ENCODE data around the gene SLBP. TPM values are rescaled to one million over a fixed set of nuclear protein-coding genes. Genes with fewer than 3 reads are reported as not detected.

The SLBP gene
- total RNA-seq, 1 donor from 2014 or later, result 12.1 TPM

DNA sequence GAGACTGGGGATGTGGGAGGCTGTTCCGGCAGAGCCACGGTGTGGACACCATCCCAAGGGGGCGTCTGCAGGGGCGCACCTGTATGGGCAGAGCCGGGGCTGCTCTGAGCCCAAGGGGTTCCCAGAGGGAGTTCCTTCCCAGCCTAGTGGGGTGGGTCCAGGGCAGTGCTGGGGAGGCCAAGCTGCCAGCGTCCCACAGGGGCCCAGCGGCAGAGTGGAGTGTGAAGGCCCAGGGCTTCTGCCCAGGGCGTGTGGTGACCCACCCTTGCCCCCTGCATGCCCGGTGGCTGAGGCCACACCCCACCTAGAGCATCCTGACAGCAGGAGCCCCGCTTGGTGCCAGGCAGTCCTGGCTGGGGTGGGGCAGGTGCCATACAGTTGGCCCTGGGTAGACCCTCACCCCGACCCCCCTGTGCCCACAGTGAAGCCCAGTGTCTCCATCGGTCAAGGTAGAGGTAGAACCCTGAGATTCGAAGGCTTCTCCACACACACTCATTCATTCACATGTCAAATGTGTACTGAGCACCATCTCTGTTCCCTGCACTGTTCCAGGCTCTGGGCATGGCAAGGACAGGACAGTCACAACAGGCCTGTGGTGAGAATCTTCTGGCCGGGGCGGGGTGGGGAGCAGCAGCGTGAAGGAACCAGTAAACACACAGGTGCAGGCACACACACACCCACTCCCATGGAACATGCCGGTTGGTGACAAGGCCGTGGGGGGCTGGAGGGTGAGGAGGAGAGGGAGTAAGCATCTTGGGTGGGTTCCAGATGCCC, 38.4 kb upstream of the SLBP start:
- no peak for DNase-seq (ENCODE audit: low spot score)
- intact Hi-C loops (cut with DNase I), result no loop called here

DNA sequence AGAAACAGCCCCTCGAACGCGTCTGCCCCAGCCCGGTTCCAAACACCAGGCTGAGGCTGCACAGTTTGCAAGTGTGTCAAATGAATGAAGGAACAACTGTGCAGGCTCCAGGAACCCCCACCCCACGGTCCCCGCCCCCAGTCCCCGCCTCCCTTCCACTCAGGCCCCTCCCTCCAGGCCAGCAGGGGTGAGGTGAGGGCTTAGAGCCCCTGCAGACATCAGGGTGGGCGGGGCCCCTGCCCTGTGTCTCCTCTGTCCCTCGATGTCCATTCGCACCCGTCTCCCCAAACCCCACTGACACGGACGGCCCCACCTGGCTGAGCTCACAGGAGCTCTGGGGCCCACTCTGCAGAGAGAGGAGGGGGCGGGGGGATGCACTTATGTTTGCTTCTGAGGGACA, 37.7 kb upstream of the SLBP start:
- DNase-seq (ENCODE audit: low spot score), result no peak
- intact Hi-C loops (cut with DNase I), result no loop called here

- no peak for DNase-seq (ENCODE audit: low spot score)
Observed at GRCh38 chr4:1749370-1749769, 37.3 kb upstream of the SLBP start.

GRCh38 chr4:1748465-1748995, 36.4 kb upstream of the SLBP start:
- intact Hi-C loops (cut with DNase I), result loop anchor here (1.0 kb wide), 1 partner anchor 62 kb away; no protein-coding TSS in a partner anchor
- DNase-seq (ENCODE audit: low spot score), result peak; percentile 84

More at GRCh38 chr4:1749370-1749769, 37.3 kb upstream of the SLBP start:
- intact Hi-C loops (cut with DNase I), result no loop called here

- no peak for DNase-seq (ENCODE audit: low spot score)
- intact Hi-C loops (cut with DNase I), result loop anchor here (2.0 kb wide), 1 partner anchor 151 kb away; no protein-coding TSS in a partner anchor
Observed at GRCh38 chr4:1747603-1747967, 35.5 kb upstream of the SLBP start.

DNA sequence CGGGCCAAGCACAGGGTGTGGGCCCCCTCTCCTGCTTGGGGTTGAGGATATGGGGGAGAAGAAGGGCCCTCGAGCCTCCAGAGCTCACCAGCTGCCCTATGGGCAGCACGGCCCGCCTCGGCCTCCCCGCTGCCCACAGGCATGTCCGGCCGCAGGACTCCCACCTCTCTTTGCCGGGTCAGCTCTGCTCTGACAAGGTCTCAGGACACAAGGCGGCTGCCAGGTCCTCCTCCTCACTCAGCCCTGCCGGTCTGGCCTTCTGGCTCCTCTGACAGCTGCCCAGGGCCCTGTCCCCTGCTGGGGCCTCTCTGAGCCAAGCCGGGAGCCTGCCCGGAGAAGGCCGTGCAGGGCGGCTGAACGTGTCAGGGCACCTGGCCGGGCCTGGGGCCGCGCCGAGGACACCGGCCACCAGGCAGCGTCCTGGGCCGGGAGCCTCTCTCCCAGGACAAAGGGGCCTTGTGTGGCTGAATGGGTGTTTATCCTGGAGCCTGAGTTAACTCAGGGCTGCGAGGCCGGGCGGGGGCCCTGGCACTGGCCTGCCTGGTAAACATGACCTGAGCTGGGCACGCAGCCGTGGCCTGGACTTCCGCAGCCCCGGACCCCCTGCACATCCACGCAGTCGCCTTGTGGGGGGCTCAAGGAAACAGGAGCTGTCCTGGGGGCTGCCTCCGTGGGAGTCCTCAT, 34.9 kb upstream of the SLBP start:
- no peak for DNase-seq (ENCODE audit: low spot score)
- intact Hi-C loops (cut with DNase I), result loop anchor here (2.0 kb wide), 1 partner anchor 152 kb away; no protein-coding TSS in a partner anchor

DNA sequence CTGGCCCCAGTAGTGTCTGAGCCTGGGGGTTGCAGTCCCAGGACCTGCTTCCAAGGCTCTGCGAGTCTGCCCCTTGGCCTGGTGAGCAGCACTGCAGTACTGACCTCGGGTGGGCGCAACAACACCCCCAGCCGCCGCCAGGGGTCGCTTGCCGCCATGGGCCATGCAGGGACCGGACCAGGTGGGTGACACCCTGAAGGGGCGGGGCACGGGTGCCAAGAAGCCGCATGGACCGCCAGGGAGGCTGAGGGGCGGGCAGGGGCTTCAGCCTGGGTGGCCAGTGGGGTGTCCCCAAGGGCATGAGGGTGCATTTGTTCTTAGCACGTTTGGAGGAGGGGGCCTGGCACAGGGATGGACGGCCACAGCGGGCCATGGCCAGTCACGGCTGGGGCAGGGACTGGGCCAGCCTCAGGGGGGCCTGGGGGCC, 34.2 kb upstream of the SLBP start:
- DNase-seq (ENCODE audit: low spot score), result peak; percentile 83
- intact Hi-C loops (cut with DNase I), result loop anchor here (2.0 kb wide), 1 partner anchor 153 kb away; no protein-coding TSS in a partner anchor

DNA sequence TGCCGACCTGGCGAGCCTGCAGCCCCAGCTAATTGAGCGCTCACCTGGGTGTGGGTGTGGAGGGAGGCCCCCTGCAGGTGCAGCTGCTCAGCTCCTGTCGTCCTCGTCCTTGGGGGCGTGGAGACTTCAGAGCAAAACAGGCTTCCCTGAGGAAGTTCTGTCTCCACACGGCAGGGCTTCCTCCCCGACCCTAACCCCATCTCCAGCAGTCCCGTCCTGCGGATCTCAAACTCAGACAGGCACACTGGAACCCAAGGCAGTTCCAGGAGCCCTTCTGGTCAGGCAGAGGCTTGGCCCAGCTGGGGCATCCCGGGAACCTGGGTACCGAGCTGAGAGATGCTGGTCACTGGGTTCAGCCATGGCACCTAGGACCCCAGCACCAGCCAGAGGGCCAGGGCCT, 33.6 kb upstream of the SLBP start:
- intact Hi-C loops (cut with DNase I), result loop anchor here (2.0 kb wide), 1 partner anchor 153 kb away; no protein-coding TSS in a partner anchor
- no peak for DNase-seq (ENCODE audit: low spot score)

GRCh38 chr4:1745165-1745564, 33.0 kb upstream of the SLBP start:
- intact Hi-C loops (cut with DNase I), result no loop called here
- DNase-seq (ENCODE audit: low spot score), result no peak

DNA sequence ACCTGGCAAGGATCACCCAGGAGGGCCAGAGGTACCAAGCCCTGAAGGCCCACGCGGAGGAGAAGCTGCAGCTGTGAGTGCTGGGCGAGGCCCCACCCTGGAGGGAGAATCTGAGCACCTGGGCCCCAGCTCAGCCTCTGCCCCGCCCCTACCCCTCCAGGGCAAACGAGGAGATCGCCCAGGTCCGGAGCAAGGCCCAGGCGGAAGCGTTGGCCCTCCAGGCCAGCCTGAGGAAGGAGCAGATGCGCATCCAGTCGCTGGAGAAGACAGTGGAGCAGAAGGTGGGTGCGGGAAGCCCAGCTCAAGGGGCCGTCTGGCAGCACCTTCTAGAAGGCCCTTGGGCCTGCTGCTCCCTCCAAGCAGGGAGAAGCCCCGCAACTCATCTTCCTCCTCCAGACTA, 32.4 kb upstream of the SLBP start:
- intact Hi-C loops (cut with DNase I), result no loop called here
- no peak for DNase-seq (ENCODE audit: low spot score)

- intact Hi-C loops (cut with DNase I), result no loop called here
Observed at GRCh38 chr4:1743975-1744374, 31.9 kb upstream of the SLBP start.

GRCh38 chr4:1743551-1743950, 31.4 kb upstream of the SLBP start:
- DNase-seq (ENCODE audit: low spot score), result no peak
- intact Hi-C loops (cut with DNase I), result no loop called here

More at GRCh38 chr4:1743975-1744374, 31.9 kb upstream of the SLBP start:
- no peak for DNase-seq (ENCODE audit: low spot score)

GRCh38 chr4:1741208-1741607, 29.1 kb upstream of the SLBP start:
- intact Hi-C loops (cut with DNase I), result no loop called here
- no peak for DNase-seq (ENCODE audit: low spot score)

DNA sequence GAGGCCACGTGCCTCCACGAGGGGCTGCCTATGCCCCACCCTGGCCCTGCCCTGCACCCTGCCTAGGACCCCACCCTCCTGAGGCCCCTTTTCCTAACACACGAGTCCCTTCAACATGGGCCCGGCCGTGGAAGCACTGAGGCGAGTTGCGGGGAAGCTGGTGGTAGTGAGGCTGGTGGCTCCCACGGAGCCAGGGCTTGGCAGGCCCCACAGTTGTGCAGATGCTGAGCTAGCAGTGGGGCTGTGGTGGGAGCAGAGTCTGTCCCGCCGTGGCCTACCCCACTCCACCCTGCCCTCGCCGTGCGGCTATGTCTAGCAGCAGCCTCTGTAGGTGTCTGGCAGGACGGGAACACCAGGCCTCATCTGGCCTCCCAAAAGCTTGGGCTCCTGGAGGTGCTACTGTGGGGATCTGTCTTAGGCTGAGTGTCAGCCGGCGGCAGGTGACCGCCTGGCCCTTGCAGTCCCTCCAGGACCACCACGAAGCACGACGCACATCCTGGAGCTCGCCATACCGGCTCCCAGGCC, 28.0 kb upstream of the SLBP start:
- no peak for DNase-seq (ENCODE audit: low spot score)
- intact Hi-C loops (cut with DNase I), result no loop called here

DNA sequence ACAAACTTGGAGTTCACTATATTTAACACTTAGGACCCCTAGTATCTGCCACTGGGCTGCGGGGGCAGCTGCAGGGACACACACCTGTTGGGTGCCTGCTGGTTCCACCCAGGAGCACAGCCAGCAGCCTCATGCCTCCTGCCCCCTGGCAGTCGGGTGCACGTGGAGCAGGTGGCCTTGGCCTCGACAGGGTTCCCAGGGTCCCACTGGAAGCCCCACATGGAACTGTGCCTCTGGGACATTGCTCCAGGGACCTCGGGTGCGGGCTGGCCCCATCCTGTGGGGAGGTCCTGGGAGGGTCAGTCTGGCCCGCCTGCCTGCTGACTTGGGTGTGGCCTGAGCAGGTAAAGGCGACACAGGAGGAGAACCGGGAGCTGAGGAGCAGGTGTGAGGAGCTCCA, 27.2 kb upstream of the SLBP start:
- no peak for DNase-seq (ENCODE audit: low spot score)
- intact Hi-C loops (cut with DNase I), result no loop called here

DNA sequence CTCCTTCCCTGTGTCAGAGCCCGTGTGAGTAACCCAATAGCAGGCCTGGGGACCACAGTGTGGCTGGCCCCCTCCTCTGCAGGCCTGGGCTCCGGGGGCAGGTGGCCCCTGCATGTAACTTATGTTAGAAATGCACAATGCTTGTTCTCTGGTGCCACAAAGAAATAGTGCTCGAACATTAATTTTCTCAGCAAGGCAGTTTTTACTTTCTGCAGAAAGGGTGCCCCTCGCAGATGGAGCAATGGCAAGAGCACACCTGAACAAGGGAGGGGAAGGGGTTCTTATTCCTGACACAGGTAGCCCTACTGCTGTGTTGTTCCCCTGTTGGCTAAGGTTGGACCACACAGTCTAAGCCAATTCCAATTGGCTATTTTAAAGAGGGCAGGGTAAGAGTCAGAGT, 26.3 kb upstream of the SLBP start:
- DNase-seq (ENCODE audit: low spot score), result no peak
- intact Hi-C loops (cut with DNase I), result no loop called here

DNA sequence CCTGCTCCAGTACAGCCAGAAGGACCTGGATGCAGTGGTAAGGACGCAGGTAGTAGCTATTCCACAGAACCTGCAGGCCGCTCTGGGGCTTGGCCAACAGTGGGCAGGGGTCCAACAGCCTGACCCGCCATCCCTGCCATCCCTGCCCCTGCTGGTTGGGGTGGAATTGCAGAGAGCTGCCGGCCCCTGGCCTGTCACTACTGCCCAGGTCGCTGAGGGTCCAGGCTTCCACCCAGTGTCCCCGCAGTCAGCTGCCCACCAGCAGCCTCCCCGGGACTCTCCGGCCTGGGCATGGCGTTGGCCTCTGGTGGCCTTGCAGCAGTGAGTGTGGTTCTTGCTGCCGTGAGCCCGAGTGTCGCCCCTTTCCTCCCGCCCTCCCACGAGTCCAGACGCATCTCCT, 25.5 kb upstream of the SLBP start:
- DNase-seq (ENCODE audit: low spot score), result no peak
- intact Hi-C loops (cut with DNase I), result no loop called here

GRCh38 chr4:1736812-1737211, 24.7 kb upstream of the SLBP start:
- DNase-seq (ENCODE audit: low spot score), result no peak
- intact Hi-C loops (cut with DNase I), result no loop called here

DNA sequence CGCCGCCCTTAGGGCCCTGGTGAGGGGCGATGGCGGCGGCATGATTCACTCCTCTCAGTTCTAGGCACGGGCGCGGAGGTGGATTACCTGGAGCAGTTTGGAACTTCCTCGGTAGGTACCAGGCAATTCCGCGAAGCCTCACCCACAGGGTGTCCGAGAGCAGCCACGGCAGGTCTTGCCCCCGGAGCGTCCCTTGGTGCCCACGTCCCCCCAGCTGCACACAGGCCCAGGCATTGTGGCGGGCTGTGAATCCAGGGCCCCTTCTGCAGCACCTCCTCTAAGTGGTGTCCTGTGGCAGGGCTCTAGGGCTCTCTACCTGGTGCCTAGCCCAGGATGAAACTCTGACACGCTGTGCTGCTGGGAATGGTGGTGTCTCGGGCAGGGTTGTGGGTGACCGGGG, 23.1 kb upstream of the SLBP start:
- intact Hi-C loops (cut with DNase I), result no loop called here

DNA sequence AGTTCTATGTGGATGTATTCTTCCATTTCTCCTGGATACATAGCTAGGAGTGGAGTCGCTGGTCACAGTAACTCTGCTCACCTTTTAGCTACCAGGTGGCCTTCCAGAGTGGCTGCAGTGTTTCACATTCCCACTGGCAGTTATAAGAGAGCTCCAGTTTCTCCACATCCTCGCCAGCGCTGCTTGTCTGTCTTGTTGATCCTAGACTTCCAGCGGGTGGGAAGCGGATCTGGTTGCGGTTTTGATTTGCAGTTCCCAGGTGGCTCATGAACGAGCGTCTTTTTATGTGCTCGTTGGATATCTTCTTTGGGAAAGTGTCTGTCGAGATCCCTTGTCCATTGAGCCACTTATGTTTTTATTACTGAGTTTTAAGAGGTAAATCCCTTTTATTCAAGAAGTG, 20.8 kb upstream of the SLBP start:
- DNase-seq (ENCODE audit: low spot score), result no peak
- intact Hi-C loops (cut with DNase I), result no loop called here

More for the DNA sequence above, 23.1 kb upstream of the SLBP start:
- no peak for DNase-seq (ENCODE audit: low spot score)
